ENCODE results near the gene LTN1. TPM values are rescaled to one million over a fixed set of nuclear protein-coding genes. Genes with fewer than 3 reads are reported as not detected.

Gene LTN1
- total RNA-seq, 1 donor from 2014 or later = 27.0 TPM

GRCh38 chr21:28979092-28979491 lies 13.6 kb downstream of the LTN1 start:
- Mint-ChIP-seq H3K36me3 (ENCODE audit: insufficient read depth) (peaks cover 18% of the 10 kb centered on the region), H3K27me3 (no peaks in the 10 kb centered on the region), H3K4me3 (ENCODE audit: low read depth) (no peak overlapping the region), H3K9me3 (ENCODE audit: low read depth) (no peaks in the 10 kb centered on the region), H3K4me1 (ENCODE audit: low read depth) (no peaks in the 10 kb centered on the region), H3K27ac (no peak overlapping the region)
- TF ChIP-seq CTCF (IDR thresholded peaks at IDR 0.05; ENCODE audit: unreplicated experiment) = no peak
- DNase-seq (ENCODE audit: low spot score, unreplicated experiment) = no peak

- Mint-ChIP-seq H3K4me3 (ENCODE audit: low read depth) (no peak overlapping the region), H3K4me1 (ENCODE audit: low read depth) (no peaks in the 10 kb centered on the region), H3K27me3 (no peaks in the 10 kb centered on the region), H3K9me3 (ENCODE audit: low read depth) (peaks cover 4% of the 10 kb centered on the region), H3K27ac (no peak overlapping the region), H3K36me3 (ENCODE audit: insufficient read depth) (peaks cover 18% of the 10 kb centered on the region)
- no peak for DNase-seq (ENCODE audit: low spot score, unreplicated experiment)
- no peak for TF ChIP-seq CTCF (IDR thresholded peaks at IDR 0.05; ENCODE audit: unreplicated experiment)
Measured at GRCh38 chr21:28975397-28975796, 17.3 kb downstream of the LTN1 start.

- no peak overlapping the region for H3K4me3 Mint-ChIP-seq (ENCODE audit: low read depth)
- peaks cover 4% of the 10 kb centered on the region for H3K9me3 Mint-ChIP-seq (ENCODE audit: low read depth)
- TF ChIP-seq CTCF (IDR thresholded peaks at IDR 0.05; ENCODE audit: unreplicated experiment) = no peak
- H3K27me3 Mint-ChIP-seq = no peaks in the 10 kb centered on the region
- H3K4me1 Mint-ChIP-seq (ENCODE audit: low read depth) = no peaks in the 10 kb centered on the region
- DNase-seq (ENCODE audit: low spot score, unreplicated experiment) = no peak
- peaks cover 20% of the 10 kb centered on the region for H3K36me3 Mint-ChIP-seq (ENCODE audit: insufficient read depth)
- no peak overlapping the region for H3K27ac Mint-ChIP-seq
Measured at GRCh38 chr21:28974531-28975227, 18.0 kb downstream of the LTN1 start.

GRCh38 chr21:28972398-28972797 lies 20.3 kb downstream of the LTN1 start:
- Mint-ChIP-seq H3K27ac (no peak overlapping the region), H3K4me1 (ENCODE audit: low read depth) (no peaks in the 10 kb centered on the region), H3K27me3 (no peaks in the 10 kb centered on the region), H3K9me3 (ENCODE audit: low read depth) (peaks cover 4% of the 10 kb centered on the region), H3K36me3 (ENCODE audit: insufficient read depth) (peaks cover 19% of the 10 kb centered on the region), H3K4me3 (ENCODE audit: low read depth) (no peak overlapping the region)
- DNase-seq (ENCODE audit: low spot score, unreplicated experiment) = no peak
- no peak for TF ChIP-seq CTCF (IDR thresholded peaks at IDR 0.05; ENCODE audit: unreplicated experiment)

GRCh38 chr21:28971171-28971570 lies 21.5 kb downstream of the LTN1 start:
- H3K27ac Mint-ChIP-seq = no peak overlapping the region
- DNase-seq (ENCODE audit: low spot score, unreplicated experiment) = no peak
- H3K27me3 Mint-ChIP-seq = no peaks in the 10 kb centered on the region

More at GRCh38 chr21:28971171-28971570, 21.5 kb downstream of the LTN1 start:
- Mint-ChIP-seq H3K36me3 (ENCODE audit: insufficient read depth) (peaks cover 21% of the 10 kb centered on the region), H3K4me3 (ENCODE audit: low read depth) (no peak overlapping the region), H3K4me1 (ENCODE audit: low read depth) (no peaks in the 10 kb centered on the region), H3K9me3 (ENCODE audit: low read depth) (peaks cover 4% of the 10 kb centered on the region)
- TF ChIP-seq CTCF (IDR thresholded peaks at IDR 0.05; ENCODE audit: unreplicated experiment) = no peak
